Measurements from ENCODE around the gene MRPL46. TPM values are rescaled to one million over a fixed set of nuclear protein-coding genes. Genes with fewer than 3 reads are reported as not detected.

MRPL46 gene
- total and polyA plus RNA-seq, 2 of the 13 experiments (the other 11 are each of a cell fraction or from before 2014, with no cell fraction given), result 62.9 to 79.2 TPM

DNA sequence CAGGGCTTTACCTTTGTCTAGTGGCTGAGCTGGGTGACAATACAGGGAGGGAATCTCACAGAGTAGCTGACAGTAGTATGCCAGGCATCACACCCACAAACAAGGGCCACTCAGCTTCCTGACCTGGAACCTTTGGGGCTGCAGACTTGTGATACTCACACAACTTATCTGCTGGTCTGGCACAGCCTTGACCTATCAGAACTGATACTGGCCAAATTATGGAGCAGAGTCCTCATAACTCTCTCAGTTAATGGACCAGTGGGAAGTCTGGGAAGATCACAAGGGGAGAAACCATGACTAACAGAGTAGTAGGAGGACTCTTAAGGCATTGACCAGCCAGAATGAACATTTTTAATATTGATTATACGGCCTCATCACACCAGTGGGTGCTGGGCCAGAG is 19.4 kb downstream of the MRPL46 start (continued):
- no peak for TF ChIP-seq SP4 (CRISPR knock-in tag; IDR thresholded peaks at IDR 0.05)
- TF ChIP-seq HDAC1 (CRISPR knock-in tag; IDR thresholded peaks at IDR 0.05), result no peak
- no peak for TF ChIP-seq CREM (IDR thresholded peaks at IDR 0.05)
- TF ChIP-seq CREM (CRISPR knock-in tag; IDR thresholded peaks at IDR 0.05), result no peak

DNA sequence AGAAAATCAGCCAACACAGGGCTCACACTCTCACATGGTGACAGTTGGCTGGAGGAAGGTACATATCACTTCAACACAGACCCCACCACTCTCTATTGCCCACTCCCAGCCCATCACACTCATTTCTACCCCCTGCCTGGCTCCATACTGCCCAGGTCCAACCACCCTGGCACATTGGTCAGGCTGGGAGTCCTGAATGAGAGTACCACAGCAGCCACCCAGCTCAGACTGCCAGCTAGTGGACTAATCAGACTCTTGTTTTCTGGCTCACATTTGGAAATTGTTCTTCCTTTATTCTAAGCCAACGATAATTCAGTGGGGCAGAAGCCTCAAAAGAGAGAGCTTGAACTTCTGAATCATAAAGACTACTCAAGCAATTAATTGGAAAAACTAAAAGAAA is 20.0 kb downstream of the MRPL46 start:
- Histone ChIP-seq H3K27me3 (ENCODE audit: control insufficient read depth in 1 of 2, insufficient read depth in 2 of 2, low read length in 2 of 2) (no peaks in the 10 kb centered on the region; a peak in 1 of 5 replicates), H3K4me2 (ENCODE audit: low read depth, low read length) (no peak overlapping the region), H3K9me3 (ENCODE audit: low read length) (no peaks in the 10 kb centered on the region; the same call in 1 of the 2 replicates), H3K4me3 (replicated peaks in 1 of 3; ENCODE audit: insufficient read depth in 1 of 3, low read depth in 2 of 3, low read length in 3 of 3) (no peak overlapping the region), H3K79me2 (ENCODE audit: insufficient read depth, low read length) (no peaks in the 10 kb centered on the region), H3K9ac (ENCODE audit: insufficient read depth, low read depth, low read length) (no peak overlapping the region), H3K36me3 (replicated peaks in 1 of 2; ENCODE audit: control insufficient read depth in 1 of 2, insufficient read depth in 2 of 2, low read length in 2 of 2) (no peaks in the 10 kb centered on the region), H3K4me1 (ENCODE audit: insufficient read depth, low read length) (no peaks in the 10 kb centered on the region), H3K27ac (ENCODE audit: extremely low read length, insufficient read depth, low read length) (no peak overlapping the region), H2AFZ (ENCODE audit: low read length) (no peak overlapping the region), H4K20me1 (ENCODE audit: insufficient read depth, low read length) (no peaks in the 10 kb centered on the region)
- ChIA-PET CTCF (ENCODE audit: low intra/inter-chr PET ratio, low total read pairs) (no interaction called here), POLR2A (interaction anchor here (0.6 kb wide), 1 partner anchor 47 kb away, joined by 3 read pairs; no protein-coding TSS in a partner anchor)
- no peak for ATAC-seq
- in situ Hi-C loops (cut with HindIII; ENCODE audit: extremely low pct_ligation_motif_present, low pct_unique_long_range_greater_than_20kb) (loop anchor here (10.0 kb wide), 1 partner anchor 202 kb away; no protein-coding TSS in a partner anchor), intact Hi-C loops (cut with micrococcal nuclease; ENCODE audit: unreplicated experiment) (loop anchor here (10.0 kb wide), 1 partner anchor 52 kb away; no protein-coding TSS in a partner anchor)
- FAIRE-seq, result no peak
- WGBS (ENCODE audit: low lambda C conversion rate), result 4% methylated on average over 1 of the region's 1 CpG
- no peak for DNase-seq (ENCODE audit: low spot score)
- no peak for TF ChIP-seq ZNF44 (CRISPR knock-in tag; IDR thresholded peaks at IDR 0.05)
- TF ChIP-seq SMARCC2 (IDR thresholded peaks at IDR 0.05), result no peak
- no peak for TF ChIP-seq FLYWCH1 (CRISPR knock-in tag; IDR thresholded peaks at IDR 0.05)
- TF ChIP-seq ZNF326 (CRISPR knock-in tag; IDR thresholded peaks at IDR 0.05; ENCODE audit: borderline replicate concordance), result no peak
- TF ChIP-seq HOXA5 (CRISPR knock-in tag; IDR thresholded peaks at IDR 0.05), result no peak
- TF ChIP-seq ZNF674 (CRISPR knock-in tag; IDR thresholded peaks at IDR 0.05; ENCODE audit: low read depth), result no peak
- no peak for TF ChIP-seq ZFP36 (IDR thresholded peaks at IDR 0.05; ENCODE audit: borderline replicate concordance, low read depth, low read length, partially characterized antibody)
- no peak for TF ChIP-seq MEF2D (CRISPR knock-in tag; IDR thresholded peaks at IDR 0.05)
- no peak for TF ChIP-seq ZC3H4 (CRISPR knock-in tag; IDR thresholded peaks at IDR 0.05; ENCODE audit: borderline replicate concordance)
- TF ChIP-seq ZSCAN25 (CRISPR knock-in tag; IDR thresholded peaks at IDR 0.05), result no peak
- no peak for TF ChIP-seq NR1H2 (CRISPR knock-in tag; IDR thresholded peaks at IDR 0.05; ENCODE audit: borderline replicate concordance, low read depth)
- no peak for TF ChIP-seq RXRB (CRISPR knock-in tag; IDR thresholded peaks at IDR 0.05; ENCODE audit: borderline replicate concordance)
- no peak for TF ChIP-seq ZNF839 (CRISPR knock-in tag; IDR thresholded peaks at IDR 0.05; ENCODE audit: borderline replicate concordance)
- TF ChIP-seq RFX3 (CRISPR knock-in tag; IDR thresholded peaks at IDR 0.05), result no peak
- BruUV-seq (replicated peaks), result no TSS peak
